8988T (cell line): ENCODE results near the gene TAF3.

Source experiments
- DNase-seq: peaks from one replicate; pipeline ENCODE4 v3.0.0; 2011

TAF3 gene

GRCh38 chr10:8035641-8036470, 217.6 kb downstream of the TAF3 start:
- no peak for DNase-seq

GRCh38 chr10:8036506-8037198, 218.3 kb downstream of the TAF3 start:
- no peak for DNase-seq

- DNase-seq = no peak
Observed at GRCh38 chr10:8037199-8037801, 219.0 kb downstream of the TAF3 start.

- DNase-seq = no peak
Observed at GRCh38 chr10:8037941-8038894, 219.9 kb downstream of the TAF3 start.

GRCh38 chr10:8039321-8039881, 221.1 kb downstream of the TAF3 start:
- DNase-seq = no peak

GRCh38 chr10:8040651-8041050, 222.3 kb downstream of the TAF3 start:
- DNase-seq = no peak

GRCh38 chr10:8041284-8041991, 223.1 kb downstream of the TAF3 start:
- DNase-seq = no peak

- DNase-seq = no peak
Observed at GRCh38 chr10:8041992-8042720, 223.9 kb downstream of the TAF3 start.

- DNase-seq = no peak
Observed at GRCh38 chr10:8042721-8043568, 224.6 kb downstream of the TAF3 start.

GRCh38 chr10:8043569-8044306, 225.4 kb downstream of the TAF3 start:
- DNase-seq = peak; percentile 20

- peak; percentile 36 for DNase-seq
Observed at GRCh38 chr10:8044331-8044907, 226.1 kb downstream of the TAF3 start.

- DNase-seq = peak; percentile 18
Observed at GRCh38 chr10:8044908-8045725, 226.8 kb downstream of the TAF3 start.

GRCh38 chr10:8045726-8046494, 227.6 kb downstream of the TAF3 start:
- DNase-seq = no peak

GRCh38 chr10:8047452-8048280, 229.4 kb downstream of the TAF3 start:
- DNase-seq = no peak

- DNase-seq = no peak
Observed at GRCh38 chr10:8048281-8049008, 230.1 kb downstream of the TAF3 start.
